Non-pigmented ciliary epithelial cell (primary cell): Measurements from ENCODE around the gene MSANTD7.
"Not testable (repeated sequence)": the region's sequence is repeated elsewhere in the genome, so short reads cannot be mapped to it uniquely, and the experiment has no call there.

ENCODE experiments used
- DNase-seq: peaks from one replicate; pipeline ENCODE4 v3.0.0-alpha.2; 2010; ENCODE audit warnings: low read depth

The MSANTD7 gene

GRCh38 chr10:14837757-14838581, at the start of gene MSANTD7, which contains the start of the genes CDNF and HSPA14:
MSANTD7 (plus strand) TSS chr10:14838306; CDS start chr10:14842285, 3,979 bp downstream.
CDNF (minus strand) TSS chr10:14838037; CDS start chr10:14837946, 91 bp downstream.
HSPA14 (plus strand) TSS chr10:14838306; CDS start chr10:14838403, 97 bp downstream.
- DNase-seq, result peak; percentile 97

- DNase-seq, result no peak
Observed at GRCh38 chr10:14798636-14799035, 39.5 kb upstream of the MSANTD7 start.

- no peak for DNase-seq
Observed at GRCh38 chr10:14800397-14800796, 37.7 kb upstream of the MSANTD7 start.

GRCh38 chr10:14801723-14802122, 36.4 kb upstream of the MSANTD7 start:
- no peak for DNase-seq

- DNase-seq, result no peak
Observed at GRCh38 chr10:14803827-14804226, 34.3 kb upstream of the MSANTD7 start.

GRCh38 chr10:14806318-14806717, 31.8 kb upstream of the MSANTD7 start:
- DNase-seq, result no peak

GRCh38 chr10:14810969-14811953, 26.8 kb upstream of the MSANTD7 start:
- no peak for DNase-seq

GRCh38 chr10:14812271-14812670, 25.8 kb upstream of the MSANTD7 start:
- no peak for DNase-seq

GRCh38 chr10:14815681-14816080, 22.4 kb upstream of the MSANTD7 start:
- DNase-seq, result no peak

GRCh38 chr10:14816717-14817116, 21.4 kb upstream of the MSANTD7 start:
- not testable (repeated sequence) for DNase-seq

GRCh38 chr10:14820010-14820774, 17.9 kb upstream of the MSANTD7 start:
- peak; percentile 76 for DNase-seq

- DNase-seq, result no peak
Observed at GRCh38 chr10:14820775-14821154, 17.3 kb upstream of the MSANTD7 start.

- no peak for DNase-seq
Observed at GRCh38 chr10:14821635-14822375, 16.3 kb upstream of the MSANTD7 start.

- DNase-seq, result peak; percentile 8
Observed at GRCh38 chr10:14822879-14823755, 15.0 kb upstream of the MSANTD7 start.

GRCh38 chr10:14823966-14824365, 14.1 kb upstream of the MSANTD7 start:
- no peak for DNase-seq

GRCh38 chr10:14826076-14826829, 11.9 kb upstream of the MSANTD7 start:
- no peak for DNase-seq

GRCh38 chr10:14833106-14833505, 5.0 kb upstream of the MSANTD7 start:
- no peak for DNase-seq

GRCh38 chr10:14836208-14836607, 1.9 kb upstream of the MSANTD7 start:
- no peak for DNase-seq
